ENCODE data around the gene AOX1.
"Not testable (repeated sequence)": the region's sequence is repeated elsewhere in the genome, so short reads cannot be mapped to it uniquely, and the experiment has no call there.

The AOX1 gene

GRCh38 chr2:200616193-200616592 lies 30.4 kb downstream of the AOX1 start:
- H3K27ac Mint-ChIP-seq = no peak overlapping the region
- H3K4me3 Mint-ChIP-seq = no peak overlapping the region
- H3K27me3 Mint-ChIP-seq = no peaks in the 10 kb centered on the region
- H3K4me1 Mint-ChIP-seq = peaks cover 14% of the 10 kb centered on the region
- no peaks in the 10 kb centered on the region for H3K9me3 Mint-ChIP-seq
- no peak for ATAC-seq
- DNase-seq = no peak

- Mint-ChIP-seq H3K9me3 (no peaks in the 10 kb centered on the region), H3K4me1 (peaks cover 14% of the 10 kb centered on the region), H3K27ac (no peak overlapping the region), H3K4me3 (no peak overlapping the region), H3K27me3 (no peaks in the 10 kb centered on the region)
- DNase-seq (no peak), ATAC-seq (no peak)
Observed at GRCh38 chr2:200616656-200617055, 30.8 kb downstream of the AOX1 start.

GRCh38 chr2:200617156-200618053 lies 31.6 kb downstream of the AOX1 start:
- H3K4me3 Mint-ChIP-seq = no peak overlapping the region

GRCh38 chr2:200618054-200618419 lies 32.2 kb downstream of the AOX1 start:
- H3K4me1 Mint-ChIP-seq = peaks cover 14% of the 10 kb centered on the region
- no peaks in the 10 kb centered on the region for H3K9me3 Mint-ChIP-seq
- no peaks in the 10 kb centered on the region for H3K27me3 Mint-ChIP-seq
- no peak overlapping the region for H3K4me3 Mint-ChIP-seq
- no peak for ATAC-seq
- no peak for DNase-seq
- no peak overlapping the region for H3K27ac Mint-ChIP-seq

More at GRCh38 chr2:200617156-200618053, 31.6 kb downstream of the AOX1 start:
- DNase-seq (no peak), ATAC-seq (peak; percentile 26)
- no peaks in the 10 kb centered on the region for H3K27me3 Mint-ChIP-seq
- H3K4me1 Mint-ChIP-seq = peaks cover 14% of the 10 kb centered on the region
- H3K27ac Mint-ChIP-seq = no peak overlapping the region
- no peaks in the 10 kb centered on the region for H3K9me3 Mint-ChIP-seq

GRCh38 chr2:200618590-200619021 lies 32.8 kb downstream of the AOX1 start:
- Mint-ChIP-seq H3K27ac (peak overlapping the region in 1 of 2 donors; percentile 87), H3K4me1 (peaks cover 14% of the 10 kb centered on the region), H3K4me3 (no peak overlapping the region), H3K27me3 (no peaks in the 10 kb centered on the region), H3K9me3 (no peaks in the 10 kb centered on the region)
- no peak for DNase-seq
- ATAC-seq = peak; percentile 63

- no peak overlapping the region for H3K4me3 Mint-ChIP-seq
- H3K9me3 Mint-ChIP-seq = no peaks in the 10 kb centered on the region
Observed at GRCh38 chr2:200619279-200619678, 33.5 kb downstream of the AOX1 start.

GRCh38 chr2:200620606-200621390 lies 35.0 kb downstream of the AOX1 start:
- H3K9me3 Mint-ChIP-seq = no peaks in the 10 kb centered on the region
- no peaks in the 10 kb centered on the region for H3K27me3 Mint-ChIP-seq
- H3K4me3 Mint-ChIP-seq = no peak overlapping the region
- DNase-seq (no peak), ATAC-seq (no peak)
- peaks cover 14% of the 10 kb centered on the region for H3K4me1 Mint-ChIP-seq
- H3K27ac Mint-ChIP-seq = no peak overlapping the region

More at GRCh38 chr2:200619279-200619678, 33.5 kb downstream of the AOX1 start:
- DNase-seq (no peak), ATAC-seq (no peak)
- no peaks in the 10 kb centered on the region for H3K27me3 Mint-ChIP-seq
- no peak overlapping the region for H3K27ac Mint-ChIP-seq
- H3K4me1 Mint-ChIP-seq = peaks cover 14% of the 10 kb centered on the region

GRCh38 chr2:200622106-200622505 lies 36.3 kb downstream of the AOX1 start:
- H3K27ac Mint-ChIP-seq = no peak overlapping the region

GRCh38 chr2:200624026-200624425 lies 38.2 kb downstream of the AOX1 start:
- DNase-seq = no peak
- ATAC-seq = no peak

More at GRCh38 chr2:200622106-200622505, 36.3 kb downstream of the AOX1 start:
- Mint-ChIP-seq H3K9me3 (no peaks in the 10 kb centered on the region), H3K4me3 (no peak overlapping the region), H3K4me1 (peaks cover 14% of the 10 kb centered on the region), H3K27me3 (no peaks in the 10 kb centered on the region)
- no peak for ATAC-seq
- no peak for DNase-seq

GRCh38 chr2:200624658-200625057 lies 38.8 kb downstream of the AOX1 start:
- DNase-seq (no peak), ATAC-seq (no peak)
- Mint-ChIP-seq H3K4me1 (no peaks in the 10 kb centered on the region), H3K27me3 (peaks cover 17% of the 10 kb centered on the region), H3K4me3 (no peak overlapping the region), H3K27ac (no peak overlapping the region), H3K9me3 (no peaks in the 10 kb centered on the region)

More at GRCh38 chr2:200624026-200624425, 38.2 kb downstream of the AOX1 start:
- peaks cover 11% of the 10 kb centered on the region for H3K27me3 Mint-ChIP-seq
- H3K27ac Mint-ChIP-seq = no peak overlapping the region
- H3K4me3 Mint-ChIP-seq = no peak overlapping the region
- H3K4me1 Mint-ChIP-seq = no peaks in the 10 kb centered on the region
- H3K9me3 Mint-ChIP-seq = no peaks in the 10 kb centered on the region

GRCh38 chr2:200625282-200625681 lies 39.5 kb downstream of the AOX1 start:
- DNase-seq = no peak
- no peak overlapping the region for H3K27ac Mint-ChIP-seq
- H3K9me3 Mint-ChIP-seq = no peaks in the 10 kb centered on the region
- H3K27me3 Mint-ChIP-seq = peaks cover 18% of the 10 kb centered on the region
- no peaks in the 10 kb centered on the region for H3K4me1 Mint-ChIP-seq
- no peak for ATAC-seq
- H3K4me3 Mint-ChIP-seq = no peak overlapping the region

GRCh38 chr2:200625958-200626363 lies 40.1 kb downstream of the AOX1 start:
- no peaks in the 10 kb centered on the region for H3K4me1 Mint-ChIP-seq
- H3K27me3 Mint-ChIP-seq = peaks cover 18% of the 10 kb centered on the region
- no peak overlapping the region for H3K4me3 Mint-ChIP-seq
- no peaks in the 10 kb centered on the region for H3K9me3 Mint-ChIP-seq
- H3K27ac Mint-ChIP-seq = no peak overlapping the region
- ATAC-seq (no peak), DNase-seq (no peak)

GRCh38 chr2:200627110-200627770 lies 41.4 kb downstream of the AOX1 start:
- ATAC-seq (no peak), DNase-seq (no peak)
- Mint-ChIP-seq H3K27me3 (peaks cover 18% of the 10 kb centered on the region), H3K9me3 (no peaks in the 10 kb centered on the region), H3K4me1 (no peaks in the 10 kb centered on the region), H3K27ac (no peak overlapping the region), H3K4me3 (no peak overlapping the region)

- not testable (repeated sequence) for ATAC-seq, H3K9me3 Mint-ChIP-seq, H3K4me3 Mint-ChIP-seq, H3K27ac Mint-ChIP-seq, H3K4me1 Mint-ChIP-seq, DNase-seq
- peaks cover 18% of the 10 kb centered on the region for H3K27me3 Mint-ChIP-seq
Observed at GRCh38 chr2:200628461-200628860, 42.6 kb downstream of the AOX1 start.

- ATAC-seq (no peak), DNase-seq (no peak)
- H3K27ac Mint-ChIP-seq = no peak overlapping the region
- H3K27me3 Mint-ChIP-seq = peaks cover 38% of the 10 kb centered on the region
- no peak overlapping the region for H3K4me3 Mint-ChIP-seq
- no peaks in the 10 kb centered on the region for H3K4me1 Mint-ChIP-seq
- H3K9me3 Mint-ChIP-seq = peaks cover 0 to 16% of the 10 kb centered on the region in 2 donors
Observed at GRCh38 chr2:200631287-200631686, 45.5 kb downstream of the AOX1 start.

All from stimulated activated naive CD8-positive, alpha-beta T cell treated with anti-CD3 and anti-CD28 coated beads, Interleukin-15, amount 100 ng/mL, for 72 hours (primary cell).